HCT116 (cell line): ENCODE results near the gene STKLD1.
"Not testable (repeated sequence)": the region's sequence is repeated elsewhere in the genome, so short reads cannot be mapped to it uniquely, and the experiment has no call there.

Source experiments
- EZH2 ChIP-seq: fragments of 200-600 bp; sonication (generic); IDR thresholded peaks from 2 replicates; pipeline ENCODE4 v1.6.1; 2017; ENCODE audit warnings: antibody characterized with exemption, mixed run types
- POLR2A ChIP-seq: IDR thresholded peaks from 2 replicates; pipeline ENCODE4 v1.7.0; 2011; ENCODE audit warnings: borderline replicate concordance; ENCODE audit not compliant: insufficient read depth, insufficient read length; ENCODE audit errors: extremely low read depth
- POLR2AphosphoS5 ChIP-seq: IDR thresholded peaks from 2 replicates; pipeline ENCODE4 v1.6.1; 2011; ENCODE audit warnings: mild to moderate bottlenecking, low read depth, low read length, moderate library complexity
- RAD21 ChIP-seq: IDR thresholded peaks from 2 replicates; pipeline ENCODE4 v1.6.1; 2012; ENCODE audit warnings: low read depth, mild to moderate bottlenecking
- SIN3A ChIP-seq: IDR thresholded peaks from 2 replicates; pipeline ENCODE4 v1.6.1; 2012; ENCODE audit warnings: low read depth
- SRF ChIP-seq: IDR thresholded peaks from 2 replicates; pipeline ENCODE4 v1.6.1; 2012; ENCODE audit warnings: low read depth
- TCF7L2 ChIP-seq: IDR thresholded peaks from 2 replicates; pipeline ENCODE4 v1.7.0; 2011; ENCODE audit warnings: borderline replicate concordance, inconsistent platforms; ENCODE audit not compliant: insufficient read depth, insufficient read length; ENCODE audit errors: extremely low read depth
- TF ChIP-seq, protein P1 (sequence below): IDR thresholded peaks from 2 replicates; pipeline ENCODE4 v1.6.1; 2012
- TF ChIP-seq, protein P2 (sequence below), 3 experiments: fragments of 200-600 bp in 1 of 3; sonication (generic) in 1 of 3; IDR thresholded peaks in 2 of 3; conservative IDR thresholded peaks in 1 of 3; 2 replicates each; pipeline ENCODE4 v1.5.1; 2012 to 2017; ENCODE audit warnings: low read depth in 2 of 3, low read length in 2 of 3, antibody characterized with exemption in 1 of 3, borderline replicate concordance in 1 of 3, control low read depth in 1 of 3, mild to moderate bottlenecking in 1 of 3, mixed read lengths in 1 of 3, mixed run types in 1 of 3, moderate library complexity in 1 of 3; ENCODE audit not compliant: insufficient read depth in 1 of 3
- TF ChIP-seq, protein P3 (sequence below): IDR thresholded peaks from 2 replicates; pipeline ENCODE4 v1.6.1; 2012
- TF ChIP-seq, protein P4 (sequence below): IDR thresholded peaks from 2 replicates; pipeline ENCODE4 v1.6.1; 2012; ENCODE audit warnings: low read depth

DNA sequence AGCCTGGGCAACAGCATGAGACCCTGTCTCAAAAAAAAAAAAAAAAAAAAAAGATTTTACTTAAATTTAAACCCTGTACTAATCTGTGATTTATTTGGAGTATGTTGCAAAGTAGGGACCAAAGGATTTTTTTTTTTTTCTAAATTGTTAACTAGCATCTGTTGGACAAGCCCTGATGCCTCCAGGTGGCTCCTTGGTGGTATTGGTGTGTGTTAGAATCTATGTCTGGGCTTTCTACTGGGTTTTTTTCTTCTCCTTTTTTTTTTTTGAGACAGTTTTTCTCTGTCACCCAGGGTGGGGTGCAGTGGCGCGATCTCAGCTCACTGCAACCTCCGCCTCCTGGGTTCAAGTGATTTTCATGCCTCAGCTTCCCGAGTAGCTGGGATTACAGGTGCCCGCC is 75.7 kb downstream of the STKLD1 start:
- TF ChIP-seq RAD21, POLR2AphosphoS5, SIN3A, TCF7L2, EZH2, SRF, POLR2A: not testable (repeated sequence)
- TF ChIP-seq, protein P1, sequence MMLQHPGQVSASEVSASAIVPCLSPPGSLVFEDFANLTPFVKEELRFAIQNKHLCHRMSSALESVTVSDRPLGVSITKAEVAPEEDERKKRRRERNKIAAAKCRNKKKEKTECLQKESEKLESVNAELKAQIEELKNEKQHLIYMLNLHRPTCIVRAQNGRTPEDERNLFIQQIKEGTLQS = not testable (repeated sequence)
- TF ChIP-seq, protein P2, sequence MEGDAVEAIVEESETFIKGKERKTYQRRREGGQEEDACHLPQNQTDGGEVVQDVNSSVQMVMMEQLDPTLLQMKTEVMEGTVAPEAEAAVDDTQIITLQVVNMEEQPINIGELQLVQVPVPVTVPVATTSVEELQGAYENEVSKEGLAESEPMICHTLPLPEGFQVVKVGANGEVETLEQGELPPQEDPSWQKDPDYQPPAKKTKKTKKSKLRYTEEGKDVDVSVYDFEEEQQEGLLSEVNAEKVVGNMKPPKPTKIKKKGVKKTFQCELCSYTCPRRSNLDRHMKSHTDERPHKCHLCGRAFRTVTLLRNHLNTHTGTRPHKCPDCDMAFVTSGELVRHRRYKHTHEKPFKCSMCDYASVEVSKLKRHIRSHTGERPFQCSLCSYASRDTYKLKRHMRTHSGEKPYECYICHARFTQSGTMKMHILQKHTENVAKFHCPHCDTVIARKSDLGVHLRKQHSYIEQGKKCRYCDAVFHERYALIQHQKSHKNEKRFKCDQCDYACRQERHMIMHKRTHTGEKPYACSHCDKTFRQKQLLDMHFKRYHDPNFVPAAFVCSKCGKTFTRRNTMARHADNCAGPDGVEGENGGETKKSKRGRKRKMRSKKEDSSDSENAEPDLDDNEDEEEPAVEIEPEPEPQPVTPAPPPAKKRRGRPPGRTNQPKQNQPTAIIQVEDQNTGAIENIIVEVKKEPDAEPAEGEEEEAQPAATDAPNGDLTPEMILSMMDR (IDR thresholded peaks at IDR 0.05 in 2 of 3, conservative IDR thresholded peaks at IDR 0.05 in 1 of 3; ENCODE audit: borderline replicate concordance in 1 of 3, insufficient read depth in 1 of 3, low read depth in 2 of 3, low read length in 2 of 3) = not testable (repeated sequence)
- TF ChIP-seq, protein P3, sequence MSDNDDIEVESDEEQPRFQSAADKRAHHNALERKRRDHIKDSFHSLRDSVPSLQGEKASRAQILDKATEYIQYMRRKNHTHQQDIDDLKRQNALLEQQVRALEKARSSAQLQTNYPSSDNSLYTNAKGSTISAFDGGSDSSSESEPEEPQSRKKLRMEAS = not testable (repeated sequence)
- TF ChIP-seq, protein P4, sequence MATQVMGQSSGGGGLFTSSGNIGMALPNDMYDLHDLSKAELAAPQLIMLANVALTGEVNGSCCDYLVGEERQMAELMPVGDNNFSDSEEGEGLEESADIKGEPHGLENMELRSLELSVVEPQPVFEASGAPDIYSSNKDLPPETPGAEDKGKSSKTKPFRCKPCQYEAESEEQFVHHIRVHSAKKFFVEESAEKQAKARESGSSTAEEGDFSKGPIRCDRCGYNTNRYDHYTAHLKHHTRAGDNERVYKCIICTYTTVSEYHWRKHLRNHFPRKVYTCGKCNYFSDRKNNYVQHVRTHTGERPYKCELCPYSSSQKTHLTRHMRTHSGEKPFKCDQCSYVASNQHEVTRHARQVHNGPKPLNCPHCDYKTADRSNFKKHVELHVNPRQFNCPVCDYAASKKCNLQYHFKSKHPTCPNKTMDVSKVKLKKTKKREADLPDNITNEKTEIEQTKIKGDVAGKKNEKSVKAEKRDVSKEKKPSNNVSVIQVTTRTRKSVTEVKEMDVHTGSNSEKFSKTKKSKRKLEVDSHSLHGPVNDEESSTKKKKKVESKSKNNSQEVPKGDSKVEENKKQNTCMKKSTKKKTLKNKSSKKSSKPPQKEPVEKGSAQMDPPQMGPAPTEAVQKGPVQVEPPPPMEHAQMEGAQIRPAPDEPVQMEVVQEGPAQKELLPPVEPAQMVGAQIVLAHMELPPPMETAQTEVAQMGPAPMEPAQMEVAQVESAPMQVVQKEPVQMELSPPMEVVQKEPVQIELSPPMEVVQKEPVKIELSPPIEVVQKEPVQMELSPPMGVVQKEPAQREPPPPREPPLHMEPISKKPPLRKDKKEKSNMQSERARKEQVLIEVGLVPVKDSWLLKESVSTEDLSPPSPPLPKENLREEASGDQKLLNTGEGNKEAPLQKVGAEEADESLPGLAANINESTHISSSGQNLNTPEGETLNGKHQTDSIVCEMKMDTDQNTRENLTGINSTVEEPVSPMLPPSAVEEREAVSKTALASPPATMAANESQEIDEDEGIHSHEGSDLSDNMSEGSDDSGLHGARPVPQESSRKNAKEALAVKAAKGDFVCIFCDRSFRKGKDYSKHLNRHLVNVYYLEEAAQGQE = not testable (repeated sequence)
